GM10266 (cell line): Measurements from ENCODE around the gene UBE3C.

Experiments used
- DNase-seq: peaks from one replicate; pipeline ENCODE4 v3.0.0; 2012; ENCODE audit errors: extremely low spot score
- TF ChIP-seq, protein P1 (sequence below): IDR thresholded peaks from 2 replicates; pipeline ENCODE4 v1.5.1; 2012; ENCODE audit warnings: mild to moderate bottlenecking, low read depth; ENCODE audit not compliant: control insufficient read depth, insufficient read depth; ENCODE audit errors: missing control alignments

UBE3C gene

GRCh38 chr7:157267516-157267915 lies 128.8 kb downstream of the UBE3C start:
- TF ChIP-seq, protein P1, sequence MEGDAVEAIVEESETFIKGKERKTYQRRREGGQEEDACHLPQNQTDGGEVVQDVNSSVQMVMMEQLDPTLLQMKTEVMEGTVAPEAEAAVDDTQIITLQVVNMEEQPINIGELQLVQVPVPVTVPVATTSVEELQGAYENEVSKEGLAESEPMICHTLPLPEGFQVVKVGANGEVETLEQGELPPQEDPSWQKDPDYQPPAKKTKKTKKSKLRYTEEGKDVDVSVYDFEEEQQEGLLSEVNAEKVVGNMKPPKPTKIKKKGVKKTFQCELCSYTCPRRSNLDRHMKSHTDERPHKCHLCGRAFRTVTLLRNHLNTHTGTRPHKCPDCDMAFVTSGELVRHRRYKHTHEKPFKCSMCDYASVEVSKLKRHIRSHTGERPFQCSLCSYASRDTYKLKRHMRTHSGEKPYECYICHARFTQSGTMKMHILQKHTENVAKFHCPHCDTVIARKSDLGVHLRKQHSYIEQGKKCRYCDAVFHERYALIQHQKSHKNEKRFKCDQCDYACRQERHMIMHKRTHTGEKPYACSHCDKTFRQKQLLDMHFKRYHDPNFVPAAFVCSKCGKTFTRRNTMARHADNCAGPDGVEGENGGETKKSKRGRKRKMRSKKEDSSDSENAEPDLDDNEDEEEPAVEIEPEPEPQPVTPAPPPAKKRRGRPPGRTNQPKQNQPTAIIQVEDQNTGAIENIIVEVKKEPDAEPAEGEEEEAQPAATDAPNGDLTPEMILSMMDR, result no peak
- no peak for DNase-seq

- no peak for DNase-seq
- TF ChIP-seq, protein P1, result no peak
These were observed 129.2 kb downstream of the UBE3C start for GRCh38 chr7:157267956-157268355.

DNA sequence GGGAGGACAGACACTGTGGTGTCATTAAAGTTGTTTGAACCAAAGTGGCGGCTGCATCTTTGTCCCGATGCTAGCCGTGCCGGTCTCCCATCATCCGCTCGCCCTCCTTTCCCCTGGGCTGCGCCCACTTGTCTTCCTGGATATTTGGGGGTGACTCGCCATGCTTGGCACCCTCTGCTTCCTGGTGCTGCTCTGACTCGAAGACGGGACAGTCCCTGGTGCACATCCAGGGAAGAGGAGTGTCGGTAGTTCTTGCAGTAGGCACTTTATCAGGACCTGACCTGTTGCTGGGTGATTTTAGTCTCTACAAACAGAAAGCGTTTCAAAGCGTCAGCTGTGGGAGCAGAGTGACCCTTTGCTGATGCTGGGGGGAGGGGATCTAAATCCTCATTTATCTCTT lies 129.8 kb downstream of the UBE3C start:
- no peak for DNase-seq
- TF ChIP-seq, protein P1, result no peak

GRCh38 chr7:157269341-157270059 lies 130.8 kb downstream of the UBE3C start:
- no peak for DNase-seq
- TF ChIP-seq, protein P1, result no peak

DNA sequence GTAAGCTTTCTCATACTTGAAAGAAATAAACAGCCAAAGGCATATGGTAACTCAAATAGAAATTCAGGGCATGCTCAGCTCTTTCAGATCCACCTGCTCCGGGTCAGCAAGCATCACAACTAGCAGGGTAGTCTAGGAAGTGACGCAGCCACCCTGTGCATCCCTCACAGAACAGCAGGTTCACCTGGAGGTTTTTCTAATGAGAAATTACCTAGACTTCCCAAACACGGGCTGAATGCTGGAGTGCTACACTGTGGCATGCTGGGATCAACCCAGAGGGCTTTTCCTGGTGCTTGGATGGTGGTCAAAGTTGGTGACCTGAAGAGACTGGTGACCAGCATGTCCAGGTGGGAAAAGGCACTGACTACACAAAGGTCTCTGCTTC lies 131.3 kb downstream of the UBE3C start:
- TF ChIP-seq, protein P1, result no peak
- no peak for DNase-seq

DNA sequence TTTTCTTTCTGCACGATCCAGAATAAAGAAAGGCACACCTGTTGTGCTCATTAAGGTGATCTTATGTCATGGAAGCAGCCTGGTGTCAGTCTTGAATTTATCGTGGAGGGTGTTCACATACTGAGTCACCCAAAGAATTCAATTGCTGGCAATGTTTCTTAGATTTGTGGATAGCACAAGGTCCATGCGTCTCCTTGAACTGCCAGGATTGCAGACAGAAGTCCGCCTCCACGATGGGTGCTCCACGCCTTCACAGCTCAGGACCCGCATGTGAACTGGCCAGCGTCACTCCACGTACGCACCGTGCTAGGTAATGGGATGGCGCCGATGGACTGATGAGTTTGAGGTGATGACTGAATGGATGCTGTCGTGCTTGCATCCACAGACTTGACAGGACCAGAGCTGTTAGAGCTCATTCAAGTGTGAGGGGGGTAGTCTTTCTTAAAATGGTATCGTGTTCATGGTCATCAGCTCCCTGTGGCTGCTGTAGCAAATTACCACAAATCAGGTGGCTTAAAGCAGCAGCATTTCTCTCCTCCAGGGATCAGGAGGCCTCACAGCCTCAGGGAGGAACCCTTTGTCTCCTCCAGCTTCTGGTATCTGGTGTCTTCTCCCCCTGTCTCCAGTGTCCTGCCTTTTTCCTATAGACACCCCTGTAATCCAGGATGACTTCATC lies 132.7 kb downstream of the UBE3C start:
- DNase-seq, result no peak
- TF ChIP-seq, protein P1, result no peak

GRCh38 chr7:157271991-157272324 lies 133.2 kb downstream of the UBE3C start:
- DNase-seq, result no peak
- TF ChIP-seq, protein P1, result no peak
